ENCODE results near the gene RHOC.

Gene RHOC

GRCh38 chr1:112686835-112687234, 20.1 kb downstream of the RHOC start:
- no peak for DNase-seq (ENCODE audit: low read depth in 2 of 2, low spot score in 1 of 2)

GRCh38 chr1:112686417-112686816, 20.5 kb downstream of the RHOC start:
- DNase-seq (ENCODE audit: low read depth in 2 of 2, low spot score in 1 of 2) = no peak

GRCh38 chr1:112685913-112686312, 21.0 kb downstream of the RHOC start:
- DNase-seq (ENCODE audit: low read depth in 2 of 2, low spot score in 1 of 2) = no peak

GRCh38 chr1:112678605-112679004, 28.3 kb downstream of the RHOC start:
- no peak for DNase-seq (ENCODE audit: low read depth in 2 of 2, low spot score in 1 of 2)

GRCh38 chr1:112677501-112677900, 29.4 kb downstream of the RHOC start:
- no peak for DNase-seq (ENCODE audit: low read depth in 2 of 2, low spot score in 1 of 2)

DNA sequence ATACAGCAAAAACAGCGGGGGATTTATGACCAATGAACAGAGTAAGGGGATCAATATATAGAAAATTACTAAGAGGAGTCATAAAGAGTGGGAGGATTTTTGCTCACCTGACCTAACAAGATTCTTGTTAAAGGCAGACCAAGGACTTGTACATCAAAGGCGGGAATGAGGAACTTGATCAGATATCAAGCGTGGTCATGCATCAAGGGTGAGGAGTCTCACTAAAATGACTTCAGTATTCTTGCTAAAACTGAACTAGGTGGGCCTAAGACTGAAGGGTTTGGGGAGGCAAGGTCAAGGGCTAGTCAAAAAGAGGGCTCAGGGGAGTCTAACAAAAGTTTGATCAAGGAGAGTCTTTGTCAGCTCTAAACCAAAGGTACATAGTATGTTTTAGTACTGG, 30.4 kb downstream of the RHOC start:
- DNase-seq (ENCODE audit: low read depth in 2 of 2, low spot score in 1 of 2) = no peak

GRCh38 chr1:112675728-112676381, 31.1 kb downstream of the RHOC start:
- no peak for DNase-seq (ENCODE audit: low read depth in 2 of 2, low spot score in 1 of 2)

DNA sequence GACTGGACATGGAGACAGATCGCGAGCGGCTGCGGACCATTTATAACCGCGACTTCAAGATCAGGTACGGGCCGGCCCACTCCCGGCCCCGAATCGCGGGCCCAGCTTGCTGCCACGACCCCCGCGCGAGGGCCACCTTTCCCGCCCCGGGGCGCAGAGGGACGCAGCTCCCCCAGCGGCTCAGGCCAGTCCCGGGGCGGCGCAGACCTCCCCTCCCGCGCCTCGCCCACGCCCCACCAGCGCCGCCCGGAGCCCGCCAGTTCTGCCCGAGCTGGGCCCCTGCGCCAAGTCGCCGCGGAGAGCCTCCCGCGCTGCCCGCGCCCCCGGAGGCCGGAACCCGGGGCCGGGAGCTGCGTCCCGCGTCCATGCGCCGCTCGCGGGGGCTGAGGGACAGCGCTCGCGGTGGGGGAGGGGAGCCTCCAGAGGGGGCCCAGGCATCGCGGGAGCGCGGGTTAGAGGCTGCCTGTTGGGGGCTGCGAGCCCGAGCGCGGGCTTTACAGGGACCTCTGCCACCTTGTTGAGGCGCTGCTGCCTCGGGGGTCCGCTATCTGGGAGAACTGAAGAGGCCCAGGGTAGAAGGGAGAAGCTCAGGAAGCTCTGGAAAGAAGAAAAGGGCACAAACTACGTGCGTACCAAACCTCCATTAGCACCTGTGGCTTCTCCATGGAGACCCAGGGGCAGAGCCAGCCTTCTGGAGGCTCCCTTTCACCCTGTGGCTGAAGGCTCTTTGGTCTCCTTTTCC, 31.8 kb downstream of the RHOC start:
- peak in 1 of 2 donors; percentile 13 for DNase-seq (ENCODE audit: low read depth in 2 of 2, low spot score in 1 of 2)

- peak in 1 of 2 donors; percentile 25 for DNase-seq (ENCODE audit: low read depth in 2 of 2, low spot score in 1 of 2)
These were observed 32.4 kb downstream of the RHOC start, which contains the start of gene MOV10 for GRCh38 chr1:112674440-112674985. TSS of gene MOV10 (plus strand) at chr1:112674659. CDS start at chr1:112674913, 254 bp downstream.

- no peak for DNase-seq (ENCODE audit: low read depth in 2 of 2, low spot score in 1 of 2)
These were observed 33.1 kb downstream of the RHOC start for GRCh38 chr1:112673592-112674439.

DNA sequence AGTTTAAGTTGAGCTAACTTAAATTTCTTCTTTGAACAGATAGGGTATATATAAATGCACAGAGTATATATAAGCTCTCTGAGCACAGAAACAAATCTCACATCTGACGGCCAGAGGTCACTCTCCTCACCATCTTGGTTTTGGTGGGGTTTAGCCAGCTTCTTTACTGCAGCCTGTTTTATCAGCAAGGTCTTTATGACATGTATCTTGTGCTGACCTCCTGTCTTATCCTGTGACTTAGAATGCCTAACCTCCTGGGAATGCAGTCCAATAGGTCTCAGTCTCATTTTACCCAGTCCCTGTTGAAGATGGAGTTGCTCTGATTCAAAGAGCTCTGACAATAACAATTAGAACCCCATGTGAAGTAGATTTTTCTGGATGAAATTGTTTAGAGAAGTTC, 34.1 kb downstream of the RHOC start:
- DNase-seq (ENCODE audit: low read depth in 2 of 2, low spot score in 1 of 2) = no peak

GRCh38 chr1:112672009-112672408, 34.9 kb downstream of the RHOC start:
- DNase-seq (ENCODE audit: low read depth in 2 of 2, low spot score in 1 of 2) = no peak

DNA sequence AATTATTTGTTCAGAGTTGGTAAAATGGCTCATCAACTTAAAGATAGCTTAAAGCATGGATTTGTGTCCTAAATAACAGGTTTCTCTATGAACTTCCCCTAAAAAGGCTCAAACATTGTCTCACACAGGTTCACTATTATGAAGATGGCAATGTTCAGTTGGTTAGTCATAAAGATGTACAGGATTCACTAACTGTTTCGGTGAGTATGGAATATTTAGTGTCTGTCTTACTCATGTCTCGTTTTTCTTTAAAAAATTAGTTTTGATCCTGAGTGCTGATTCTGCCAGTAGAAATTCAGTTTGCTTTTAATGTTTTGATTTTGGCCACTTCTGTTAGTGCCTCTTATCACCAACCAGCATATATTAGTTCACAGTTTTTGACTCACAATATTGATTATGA, 40.0 kb downstream of the RHOC start:
- DNase-seq (ENCODE audit: low read depth in 2 of 2, low spot score in 1 of 2) = no peak

- no peak for DNase-seq (ENCODE audit: low read depth in 2 of 2, low spot score in 1 of 2)
These were observed 41.1 kb downstream of the RHOC start for GRCh38 chr1:112665857-112666256.

DNA sequence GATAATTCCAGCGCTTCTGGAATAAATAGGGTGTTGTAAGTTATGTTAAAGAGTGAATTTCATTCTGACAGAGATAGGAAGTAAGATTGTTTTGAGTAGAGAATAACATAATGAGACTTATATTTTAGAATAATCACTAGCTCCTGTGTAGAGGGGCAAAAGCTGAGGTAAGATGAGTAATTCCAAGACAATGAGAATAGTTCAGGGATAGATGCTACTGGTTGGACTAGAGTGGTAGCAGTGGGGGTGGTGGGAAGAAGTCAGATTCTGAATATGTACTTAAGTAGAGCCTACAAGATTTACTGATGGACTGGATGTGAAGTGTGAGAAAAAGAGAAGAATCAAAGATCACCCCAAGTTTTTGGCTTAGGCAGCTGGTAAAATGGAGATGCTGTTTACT, 55.7 kb downstream of the RHOC start:
- DNase-seq (ENCODE audit: low read depth in 2 of 2, low spot score in 1 of 2) = no peak

All from stimulated activated CD8-positive, alpha-beta memory T cell treated with anti-CD3 and anti-CD28 coated beads, Interleukin-4, amount 100 ng/mL, for 1 hour (primary cell).